ENCODE measurements around the gene NEBL.

- TF ChIP-seq CTCF (IDR thresholded peaks at IDR 0.05) (no peak), POLR2A (IDR thresholded peaks at IDR 0.05) (no peak)
Observed at GRCh38 chr10:20746856-20747255, 150.3 kb downstream of the NEBL start.
